Activated T-cell treated with anti-CD3 and anti-CD28 coated beads, Interleukin-2, amount 50 U/mL, for 24 hours (primary cell): ENCODE results near the gene NRROS.
A peak's percentile ranks its signal among the peaks of the same experiment; 100 is the strongest.

ENCODE experiments used
- DNase-seq: peaks from one replicate; pipeline ENCODE4 v3.0.0-alpha.2; 2020
- H3K27ac Mint-ChIP-seq: 2 replicates; pipeline ENCODE4 v1.8.0; 2020; ENCODE audit warnings: mild to moderate bottlenecking, mixed read lengths
- H3K27me3 Mint-ChIP-seq: 2 replicates; pipeline ENCODE4 v1.8.0; 2020; ENCODE audit warnings: mixed read lengths
- H3K36me3 Mint-ChIP-seq: 2 replicates; pipeline ENCODE4 v1.8.0; 2020; ENCODE audit warnings: low read depth, mixed read lengths
- H3K4me1 Mint-ChIP-seq: 2 replicates; pipeline ENCODE4 v1.8.0; 2020; ENCODE audit warnings: low read depth, mixed read lengths
- H3K4me3 Mint-ChIP-seq: 2 replicates; pipeline ENCODE4 v1.8.0; 2020; ENCODE audit warnings: mild to moderate bottlenecking, moderate library complexity, mixed read lengths
- H3K9me3 Mint-ChIP-seq: 2 replicates; pipeline ENCODE4 v1.8.0; 2020; ENCODE audit warnings: mixed read lengths

NRROS gene

DNA sequence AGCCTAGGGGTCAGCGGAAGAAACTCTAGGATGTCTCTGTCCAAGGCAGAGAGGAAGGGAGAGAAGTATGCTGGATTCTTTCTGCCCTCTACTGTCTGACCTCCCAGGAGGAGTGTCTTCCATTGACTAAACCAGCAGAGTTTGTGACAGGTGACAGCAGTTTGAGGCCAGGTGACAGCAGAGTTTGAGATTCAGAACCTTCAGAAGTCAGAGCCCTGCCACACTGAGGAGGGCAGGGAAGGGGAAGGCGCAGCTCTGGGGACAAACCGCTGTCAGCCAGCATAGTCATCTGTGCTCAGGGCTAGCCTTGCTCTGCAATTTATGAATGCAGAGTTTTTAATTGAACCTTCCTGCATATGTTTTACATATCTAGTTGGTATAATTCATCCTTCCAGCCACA lies 12.3 kb downstream of the NRROS start:
- peaks cover 38% of the 10 kb centered on the region for H3K4me1 Mint-ChIP-seq
- peaks cover 77% of the 10 kb centered on the region for H3K36me3 Mint-ChIP-seq
- H3K4me3 Mint-ChIP-seq = no peak overlapping the region
- no peaks in the 10 kb centered on the region for H3K9me3 Mint-ChIP-seq
- no peaks in the 10 kb centered on the region for H3K27me3 Mint-ChIP-seq
- H3K27ac Mint-ChIP-seq = peak overlapping the region; percentile 39
- no peak for DNase-seq

- H3K9me3 Mint-ChIP-seq = no peaks in the 10 kb centered on the region
- H3K27ac Mint-ChIP-seq = peak overlapping the region; percentile 73
- DNase-seq = no peak
- H3K36me3 Mint-ChIP-seq = peaks cover 80% of the 10 kb centered on the region
- peaks cover 33% of the 10 kb centered on the region for H3K4me1 Mint-ChIP-seq
- H3K27me3 Mint-ChIP-seq = no peaks in the 10 kb centered on the region
- H3K4me3 Mint-ChIP-seq = no peak overlapping the region
Observed at GRCh38 chr3:196652961-196653795, 13.7 kb downstream of the NRROS start.

- no peak overlapping the region for H3K4me3 Mint-ChIP-seq
- peaks cover 26% of the 10 kb centered on the region for H3K4me1 Mint-ChIP-seq
- H3K27me3 Mint-ChIP-seq = no peaks in the 10 kb centered on the region
- peak overlapping the region; percentile 67 for H3K27ac Mint-ChIP-seq
- H3K9me3 Mint-ChIP-seq = no peaks in the 10 kb centered on the region
- no peak for DNase-seq
- peaks cover 81% of the 10 kb centered on the region for H3K36me3 Mint-ChIP-seq
Observed at GRCh38 chr3:196654006-196654734, 14.7 kb downstream of the NRROS start.

DNA sequence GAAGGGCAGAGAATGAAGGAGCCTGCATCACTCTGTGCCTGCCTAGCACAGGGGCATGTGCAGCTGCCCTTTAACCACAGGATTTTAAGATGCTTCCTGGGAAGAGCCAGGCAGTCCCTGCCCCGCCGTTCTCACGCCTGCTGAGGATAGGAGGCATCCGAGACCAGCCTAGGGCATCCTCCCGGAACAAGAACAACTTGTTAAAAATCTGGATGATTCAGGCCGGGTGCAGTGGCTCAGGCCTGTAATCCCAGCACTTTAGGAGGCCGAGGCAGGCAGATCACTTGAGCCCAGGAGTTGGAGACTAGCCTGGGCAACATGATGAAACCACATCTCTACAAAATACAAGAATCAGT lies 15.2 kb downstream of the NRROS start:
- H3K36me3 Mint-ChIP-seq = peaks cover 86% of the 10 kb centered on the region
- H3K27ac Mint-ChIP-seq = no peak overlapping the region

DNA sequence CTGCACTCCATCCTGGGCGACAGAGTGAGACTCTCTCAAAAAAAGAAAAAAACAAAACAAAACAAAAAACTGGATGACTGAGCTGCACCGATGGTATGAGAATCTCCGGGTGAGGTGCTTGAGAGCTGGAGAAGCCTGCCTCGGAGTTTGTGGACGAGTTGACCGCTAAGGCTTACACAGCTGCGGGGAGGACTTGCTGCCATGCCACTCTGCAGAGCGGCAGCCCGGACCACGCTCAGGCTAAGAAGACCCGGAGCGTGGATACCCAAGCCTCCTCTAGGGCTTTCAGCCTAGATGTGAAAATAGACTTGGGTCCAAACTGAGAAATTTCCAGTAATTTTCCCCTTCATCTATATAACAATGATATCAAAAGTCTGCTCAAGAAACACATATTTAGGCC lies 16.0 kb downstream of the NRROS start:
- H3K4me3 Mint-ChIP-seq = no peak overlapping the region
- H3K9me3 Mint-ChIP-seq = no peaks in the 10 kb centered on the region
- peaks cover 21% of the 10 kb centered on the region for H3K4me1 Mint-ChIP-seq
- H3K27me3 Mint-ChIP-seq = no peaks in the 10 kb centered on the region
- DNase-seq = no peak
- H3K27ac Mint-ChIP-seq = peak overlapping the region; percentile 47
- peaks cover 93% of the 10 kb centered on the region for H3K36me3 Mint-ChIP-seq

More for the DNA sequence above, 15.2 kb downstream of the NRROS start:
- H3K4me3 Mint-ChIP-seq = no peak overlapping the region
- H3K4me1 Mint-ChIP-seq = peaks cover 25% of the 10 kb centered on the region
- no peaks in the 10 kb centered on the region for H3K9me3 Mint-ChIP-seq
- H3K27me3 Mint-ChIP-seq = no peaks in the 10 kb centered on the region
- no peak for DNase-seq

- DNase-seq = no peak
- no peak overlapping the region for H3K27ac Mint-ChIP-seq
- H3K9me3 Mint-ChIP-seq = no peaks in the 10 kb centered on the region
- H3K4me1 Mint-ChIP-seq = peaks cover 14% of the 10 kb centered on the region
- H3K36me3 Mint-ChIP-seq = peaks cover 94% of the 10 kb centered on the region
- no peak overlapping the region for H3K4me3 Mint-ChIP-seq
- no peaks in the 10 kb centered on the region for H3K27me3 Mint-ChIP-seq
Observed at GRCh38 chr3:196656213-196656612, 16.7 kb downstream of the NRROS start.

DNA sequence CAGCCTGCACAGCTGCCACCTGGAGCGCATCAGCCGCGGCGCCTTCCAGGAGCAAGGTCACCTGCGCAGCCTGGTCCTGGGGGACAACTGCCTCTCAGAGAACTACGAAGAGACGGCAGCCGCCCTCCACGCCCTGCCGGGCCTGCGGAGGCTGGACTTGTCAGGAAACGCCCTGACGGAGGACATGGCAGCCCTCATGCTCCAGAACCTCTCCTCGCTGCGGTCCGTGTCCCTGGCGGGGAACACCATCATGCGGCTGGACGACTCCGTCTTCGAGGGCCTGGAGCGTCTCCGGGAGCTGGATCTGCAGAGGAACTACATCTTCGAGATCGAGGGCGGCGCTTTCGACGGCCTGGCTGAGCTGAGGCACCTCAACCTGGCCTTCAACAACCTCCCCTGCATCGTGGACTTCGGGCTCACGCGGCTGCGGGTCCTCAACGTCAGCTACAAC lies 20.4 kb downstream of the NRROS start:
- Mint-ChIP-seq H3K27me3 (no peaks in the 10 kb centered on the region), H3K9me3 (no peaks in the 10 kb centered on the region), H3K4me3 (no peak overlapping the region), H3K36me3 (peaks cover 77% of the 10 kb centered on the region), H3K4me1 (no peaks in the 10 kb centered on the region), H3K27ac (no peak overlapping the region)
- DNase-seq = no peak

- Mint-ChIP-seq H3K4me1 (no peaks in the 10 kb centered on the region), H3K36me3 (peaks cover 70% of the 10 kb centered on the region), H3K27ac (no peak overlapping the region), H3K27me3 (no peaks in the 10 kb centered on the region), H3K4me3 (no peak overlapping the region), H3K9me3 (no peaks in the 10 kb centered on the region)
- no peak for DNase-seq
Observed at GRCh38 chr3:196660381-196661166, 21.1 kb downstream of the NRROS start.

GRCh38 chr3:196661400-196661799 lies 21.9 kb downstream of the NRROS start:
- H3K27ac Mint-ChIP-seq = no peak overlapping the region
- H3K27me3 Mint-ChIP-seq = no peaks in the 10 kb centered on the region
- H3K4me1 Mint-ChIP-seq = no peaks in the 10 kb centered on the region
- H3K4me3 Mint-ChIP-seq = no peak overlapping the region
- no peak for DNase-seq
- peaks cover 62% of the 10 kb centered on the region for H3K36me3 Mint-ChIP-seq
- H3K9me3 Mint-ChIP-seq = no peaks in the 10 kb centered on the region

- Mint-ChIP-seq H3K4me1 (no peaks in the 10 kb centered on the region), H3K9me3 (no peaks in the 10 kb centered on the region), H3K27ac (no peak overlapping the region), H3K36me3 (peaks cover 56% of the 10 kb centered on the region), H3K27me3 (no peaks in the 10 kb centered on the region), H3K4me3 (no peak overlapping the region)
- no peak for DNase-seq
Observed at GRCh38 chr3:196662033-196662432, 22.5 kb downstream of the NRROS start.

GRCh38 chr3:196662711-196663571 lies 23.4 kb downstream of the NRROS start:
- Mint-ChIP-seq H3K4me1 (no peaks in the 10 kb centered on the region), H3K36me3 (peaks cover 47% of the 10 kb centered on the region), H3K27me3 (no peaks in the 10 kb centered on the region), H3K27ac (no peak overlapping the region), H3K4me3 (no peak overlapping the region), H3K9me3 (no peaks in the 10 kb centered on the region)
- DNase-seq = no peak

- no peak for DNase-seq
- Mint-ChIP-seq H3K4me1 (peaks cover 11% of the 10 kb centered on the region), H3K27ac (no peak overlapping the region), H3K36me3 (peaks cover 14% of the 10 kb centered on the region), H3K9me3 (no peaks in the 10 kb centered on the region), H3K27me3 (no peaks in the 10 kb centered on the region), H3K4me3 (no peak overlapping the region)
Observed at GRCh38 chr3:196666001-196666867, 26.7 kb downstream of the NRROS start.

GRCh38 chr3:196667056-196667825 lies 27.7 kb downstream of the NRROS start:
- H3K27ac Mint-ChIP-seq = no peak overlapping the region
- H3K4me3 Mint-ChIP-seq = no peak overlapping the region
- peaks cover 17% of the 10 kb centered on the region for H3K4me1 Mint-ChIP-seq
- H3K27me3 Mint-ChIP-seq = no peaks in the 10 kb centered on the region
- DNase-seq = no peak
- H3K9me3 Mint-ChIP-seq = no peaks in the 10 kb centered on the region
- H3K36me3 Mint-ChIP-seq = peaks cover 5% of the 10 kb centered on the region
